Cardiac fibroblast (primary cell): ENCODE data around the gene MVD.

ENCODE experiments used
- DNase-seq, 2 donors: peaks; one replicate each; pipeline versions ENCODE4 v3.0.0 to v3.0.0-alpha.2; 2010; ENCODE audit warnings: low read depth in 2 of 2
- H3K4me3 ChIP-seq, 2 donors: replicated peaks in 1 of 2; 1 replicate in 1 of 2; 2 replicates in 1 of 2; pipeline ENCODE4 v1.5.1; 2011; ENCODE audit warnings: low read depth in 2 of 2, low read length in 2 of 2, mild to moderate bottlenecking in 2 of 2, moderate library complexity in 1 of 2
- CTCF ChIP-seq: IDR thresholded peaks from one replicate; pipeline ENCODE4 v1.5.1; 2011; ENCODE audit warnings: low read depth, mild to moderate bottlenecking, low read length, inconsistent platforms

Gene MVD

GRCh38 chr16:88680554-88681083 lies 17.7 kb upstream of the MVD start:
- H3K4me3 ChIP-seq: no peak overlapping the region
- TF ChIP-seq CTCF: no peak
- no peak for DNase-seq

GRCh38 chr16:88678224-88678979 lies 15.5 kb upstream of the MVD start:
- TF ChIP-seq CTCF: no peak
- DNase-seq: no peak
- H3K4me3 ChIP-seq: no peak overlapping the region

GRCh38 chr16:88677721-88678120 lies 14.8 kb upstream of the MVD start:
- TF ChIP-seq CTCF: no peak
- no peak overlapping the region for H3K4me3 ChIP-seq
- no peak for DNase-seq

- H3K4me3 ChIP-seq: no peak overlapping the region
- no peak for DNase-seq
- no peak for TF ChIP-seq CTCF
Measured at GRCh38 chr16:88676502-88677242, 13.8 kb upstream of the MVD start.

- DNase-seq: no peak
- TF ChIP-seq CTCF: no peak
- no peak overlapping the region for H3K4me3 ChIP-seq
Measured at GRCh38 chr16:88673716-88674379, 11.0 kb upstream of the MVD start.

- TF ChIP-seq CTCF: no peak
- DNase-seq: no peak
- H3K4me3 ChIP-seq: no peak overlapping the region
Measured at GRCh38 chr16:88672776-88673175, 9.9 kb upstream of the MVD start.
